Astrocyte (in vitro differentiated cells and primary cell): Measurements from ENCODE around the gene CFAP73.

Experiments used
- CTCF ChIP-seq: IDR thresholded peaks from 2 replicates; pipeline ENCODE4 v1.5.1; 2011; ENCODE audit warnings: low read depth, mild to moderate bottlenecking, inconsistent platforms, low read length, moderate library complexity; ENCODE audit not compliant: insufficient read depth
- EZH2 ChIP-seq: IDR thresholded peaks from 2 replicates; pipeline ENCODE4 v1.6.1; 2012; ENCODE audit warnings: mild to moderate bottlenecking, low read length, inconsistent platforms; ENCODE audit not compliant: insufficient read depth

DNA sequence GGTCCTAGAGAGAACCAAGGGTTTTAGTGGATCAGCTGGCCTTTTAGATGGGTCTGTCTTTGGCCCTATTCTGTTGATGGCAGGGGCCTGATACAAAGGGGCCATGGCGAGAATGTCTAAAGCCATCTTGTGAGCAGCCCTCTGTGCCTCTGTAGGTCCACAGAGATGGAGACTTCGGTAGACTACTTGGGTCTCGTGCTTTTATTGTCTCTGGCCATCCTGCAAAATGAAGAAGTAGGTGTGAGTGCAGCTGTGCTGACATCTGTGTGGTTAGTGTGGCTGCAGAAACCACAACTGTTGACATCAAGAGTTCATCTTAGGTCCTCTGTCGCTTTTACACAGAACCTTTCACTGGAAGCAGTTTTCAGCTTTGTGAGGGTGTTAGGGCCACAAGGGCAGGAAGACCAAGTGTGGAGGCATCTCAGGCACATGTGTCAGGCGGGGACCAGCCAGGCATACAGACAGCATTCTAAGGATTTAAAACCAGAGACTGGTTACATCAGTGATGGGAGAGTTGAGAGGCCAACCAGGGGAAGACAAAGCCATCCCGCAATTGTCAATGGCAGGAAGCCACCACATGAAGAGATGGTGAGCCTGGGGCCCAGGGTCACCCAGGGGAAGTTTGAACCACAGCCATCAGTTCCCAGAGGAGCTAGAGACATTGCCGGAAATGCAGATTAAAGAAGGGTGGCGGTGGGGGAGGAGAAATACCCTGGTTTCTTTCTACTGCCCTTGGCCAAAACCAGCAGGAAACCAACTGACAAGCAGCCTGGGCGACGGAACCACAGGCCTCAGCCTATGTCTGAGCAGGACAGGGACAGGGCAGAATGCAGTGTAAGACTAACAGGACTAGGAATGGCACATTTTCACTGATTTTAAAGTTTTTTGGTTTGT, 58.8 kb downstream of the CFAP73 start:
- TF ChIP-seq CTCF (no peak), EZH2 (no peak)
